ENCODE data around the gene COL25A1.

GRCh38 chr4:109134921-109135320 lies 167.5 kb downstream of the COL25A1 start:
- TF ChIP-seq CTCF (conservative IDR thresholded peaks at IDR 0.05; ENCODE audit: low read depth, low read length) (no peak), EZH2 (IDR thresholded peaks at IDR 0.05; ENCODE audit: borderline replicate concordance, low read depth, low read length, poor library complexity, severe bottlenecking) (no peak)
